SU-DHL-6 (cell line): Measurements from ENCODE around the gene ASCC2.

Experiments used
- H2AFZ ChIP-seq: fragments of 200-600 bp; sonication (generic); 2 replicates; pipeline ENCODE4 v1.6.1; 2014; ENCODE audit warnings: low read depth, mild to moderate bottlenecking, moderate library complexity, mixed read lengths, antibody characterized with exemption, low read length; ENCODE audit not compliant: severe bottlenecking
- H3F3A ChIP-seq: fragments of 200-600 bp; shearing (Covaris generic); 2 replicates; pipeline ENCODE4 v1.6.0; 2016; ENCODE audit warnings: antibody characterized with exemption, mild to moderate bottlenecking; ENCODE audit not compliant: insufficient read depth
- H3K27ac ChIP-seq: fragments of 200-600 bp; sonication (generic); 2 replicates; pipeline ENCODE4 v1.5.1; 2016; ENCODE audit warnings: low read depth, mild to moderate bottlenecking, low read length, moderate library complexity, mixed read lengths
- H3K27me3 ChIP-seq: fragments of 200-600 bp; sonication (generic), shearing (Covaris generic); 2 replicates; pipeline ENCODE4 v1.6.0; 2014; ENCODE audit warnings: mild to moderate bottlenecking, low read length
- H3K36me3 ChIP-seq: fragments of 200-600 bp; sonication (generic); 2 replicates; pipeline ENCODE4 v1.6.1; 2014; ENCODE audit warnings: mild to moderate bottlenecking, low read length, mixed read lengths
- H3K4me2 ChIP-seq: fragments of 300-600, 200-600 bp; shearing (Covaris generic), sonication (generic); 2 replicates; pipeline ENCODE4 v1.6.0; 2014; ENCODE audit warnings: low read length, low read depth, mild to moderate bottlenecking; ENCODE audit not compliant: poor library complexity, severe bottlenecking
- H3K4me3 ChIP-seq: fragments of 200-600 bp; sonication (generic); 2 replicates; pipeline ENCODE4 v1.5.1; 2014; ENCODE audit warnings: antibody characterized with exemption, low read length, mild to moderate bottlenecking, mixed read lengths; ENCODE audit not compliant: insufficient read depth, poor library complexity, severe bottlenecking
- H3K79me2 ChIP-seq: fragments of 200-600 bp; sonication (generic); 2 replicates; pipeline ENCODE4 v1.6.1; 2014; ENCODE audit warnings: mild to moderate bottlenecking, low read length, moderate library complexity; ENCODE audit not compliant: insufficient read depth
- H3K9ac ChIP-seq: fragments of 200-600 bp; sonication (generic); 2 replicates; pipeline ENCODE4 v1.7.0; 2014; ENCODE audit warnings: mild to moderate bottlenecking, low read length
- H3K9me2 ChIP-seq: fragments of 200-600 bp; sonication (generic); replicated peaks from 2 replicates; pipeline ENCODE4 v1.6.1; 2014; ENCODE audit warnings: low read length; ENCODE audit not compliant: insufficient read depth
- H3K9me3 ChIP-seq: fragments of 200-600 bp; sonication (generic); 2 replicates; pipeline ENCODE4 v1.6.1; 2014; ENCODE audit warnings: low read length, mixed read lengths; ENCODE audit not compliant: insufficient read depth
- H4K20me1 ChIP-seq: fragments of 200-600 bp; sonication (generic); 2 replicates; pipeline ENCODE4 v1.6.1; 2014; ENCODE audit warnings: low read depth, mild to moderate bottlenecking, antibody characterized with exemption, low read length, moderate library complexity, mixed read lengths
- EZH2phosphoT487 ChIP-seq: fragments of 200-600 bp; sonication (generic), shearing (Covaris generic); conservative IDR thresholded peaks from 2 replicates; pipeline ENCODE4 v1.6.1; 2018; ENCODE audit warnings: mild to moderate bottlenecking, antibody characterized with exemption, low read length, moderate library complexity, mixed read lengths
- TF ChIP-seq, protein P1 (sequence below): fragments of 200-600 bp; sonication (generic); IDR thresholded peaks from one replicate; pipeline ENCODE4 v1.5.1; 2017; ENCODE audit warnings: antibody characterized with exemption, mild to moderate bottlenecking, low read length, moderate library complexity; ENCODE audit not compliant: insufficient read depth, poor library complexity, severe bottlenecking

Gene ASCC2

DNA sequence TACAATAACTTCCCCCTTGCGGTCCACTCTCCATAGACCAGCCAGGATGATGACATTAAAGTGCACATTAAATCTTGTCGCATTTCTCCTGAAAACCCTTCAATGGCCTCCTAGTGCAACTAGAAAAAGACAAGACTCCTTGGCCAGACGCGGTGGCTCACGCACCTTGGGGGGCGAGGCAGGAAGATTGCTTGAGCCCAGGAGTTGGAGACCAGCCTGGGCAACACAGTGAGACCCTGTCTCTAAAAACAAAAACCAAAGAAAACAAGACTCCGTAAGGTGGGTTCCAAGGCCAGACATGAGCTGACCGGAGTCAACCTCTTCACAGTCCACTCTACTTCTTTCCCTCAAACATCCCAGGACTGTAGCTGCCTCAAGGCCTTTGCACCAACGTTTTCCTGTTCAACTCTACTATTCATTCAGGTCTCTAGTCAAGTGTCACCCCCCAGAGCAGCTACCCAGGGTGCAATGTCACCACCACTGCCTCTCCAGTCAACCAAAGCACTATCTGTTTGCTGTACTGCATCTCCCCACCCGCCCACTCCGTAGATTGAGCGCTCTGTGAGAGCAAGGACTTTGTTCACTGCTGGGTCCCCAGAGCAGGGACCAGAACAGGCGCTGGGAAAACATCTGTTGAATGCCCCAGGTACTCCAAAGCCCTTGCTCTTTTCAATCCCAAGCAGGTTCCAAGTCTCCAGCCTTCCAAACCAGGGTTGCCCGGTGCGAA lies 72.0 kb downstream of the ASCC2 start:
- Histone ChIP-seq H3K4me2 (peak overlapping the region; percentile 69), H3K4me3 (peak overlapping the region; percentile 88), H2AFZ (peak overlapping the region; percentile 72), H3K27me3 (no peaks in the 10 kb centered on the region), H3K79me2 (peaks cover 25% of the 10 kb centered on the region), H3K9ac (peak overlapping the region; percentile 79), H3K9me3 (no peaks in the 10 kb centered on the region), H3K9me2 (no peaks in the 10 kb centered on the region), H4K20me1 (no peaks in the 10 kb centered on the region), H3F3A (no peaks in the 10 kb centered on the region), H3K36me3 (0 out of 2 replicates have a peak, but pooled peaks cover 2% of the 10 kb centered on the region), H3K27ac (peak overlapping the region; percentile 41)
- TF ChIP-seq, protein P1, sequence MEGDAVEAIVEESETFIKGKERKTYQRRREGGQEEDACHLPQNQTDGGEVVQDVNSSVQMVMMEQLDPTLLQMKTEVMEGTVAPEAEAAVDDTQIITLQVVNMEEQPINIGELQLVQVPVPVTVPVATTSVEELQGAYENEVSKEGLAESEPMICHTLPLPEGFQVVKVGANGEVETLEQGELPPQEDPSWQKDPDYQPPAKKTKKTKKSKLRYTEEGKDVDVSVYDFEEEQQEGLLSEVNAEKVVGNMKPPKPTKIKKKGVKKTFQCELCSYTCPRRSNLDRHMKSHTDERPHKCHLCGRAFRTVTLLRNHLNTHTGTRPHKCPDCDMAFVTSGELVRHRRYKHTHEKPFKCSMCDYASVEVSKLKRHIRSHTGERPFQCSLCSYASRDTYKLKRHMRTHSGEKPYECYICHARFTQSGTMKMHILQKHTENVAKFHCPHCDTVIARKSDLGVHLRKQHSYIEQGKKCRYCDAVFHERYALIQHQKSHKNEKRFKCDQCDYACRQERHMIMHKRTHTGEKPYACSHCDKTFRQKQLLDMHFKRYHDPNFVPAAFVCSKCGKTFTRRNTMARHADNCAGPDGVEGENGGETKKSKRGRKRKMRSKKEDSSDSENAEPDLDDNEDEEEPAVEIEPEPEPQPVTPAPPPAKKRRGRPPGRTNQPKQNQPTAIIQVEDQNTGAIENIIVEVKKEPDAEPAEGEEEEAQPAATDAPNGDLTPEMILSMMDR, result no peak
- no peak for TF ChIP-seq EZH2phosphoT487

DNA sequence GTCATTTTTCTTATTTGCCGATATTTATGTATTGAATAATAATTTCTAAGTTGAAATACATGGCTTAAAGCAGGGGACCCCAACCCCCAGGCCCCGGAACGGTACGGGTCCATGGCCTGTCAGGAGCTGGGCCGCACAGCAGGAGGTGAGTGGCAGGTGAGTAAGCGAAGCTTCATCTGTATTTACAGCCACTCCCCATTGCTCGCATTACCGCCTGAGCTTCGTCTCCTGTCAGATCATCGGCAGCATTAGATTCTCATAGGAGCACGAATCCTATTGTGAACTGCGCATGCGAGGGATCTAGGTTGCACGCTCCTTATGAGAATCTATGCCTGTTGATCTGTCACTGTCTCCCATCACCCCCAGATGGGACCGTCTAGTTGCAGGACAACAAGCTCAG lies 75.8 kb downstream of the ASCC2 start:
- no peak overlapping the region for H3K4me2 ChIP-seq
- no peaks in the 10 kb centered on the region for H3K36me3 ChIP-seq
- H3K27ac ChIP-seq, result no peak overlapping the region
- peaks cover 10% of the 10 kb centered on the region; the same call in 1 of the 2 replicates for H3K79me2 ChIP-seq
- no peaks in the 10 kb centered on the region for H3K9me2 ChIP-seq
- TF ChIP-seq EZH2phosphoT487, result no peak
- TF ChIP-seq, protein P1, result no peak
- no peaks in the 10 kb centered on the region for H3F3A ChIP-seq
- H3K27me3 ChIP-seq, result no peaks in the 10 kb centered on the region
- no peak overlapping the region for H3K4me3 ChIP-seq
- H3K9ac ChIP-seq, result no peak overlapping the region
- H3K9me3 ChIP-seq, result no peaks in the 10 kb centered on the region
- no peaks in the 10 kb centered on the region for H4K20me1 ChIP-seq
- no peak overlapping the region for H2AFZ ChIP-seq

DNA sequence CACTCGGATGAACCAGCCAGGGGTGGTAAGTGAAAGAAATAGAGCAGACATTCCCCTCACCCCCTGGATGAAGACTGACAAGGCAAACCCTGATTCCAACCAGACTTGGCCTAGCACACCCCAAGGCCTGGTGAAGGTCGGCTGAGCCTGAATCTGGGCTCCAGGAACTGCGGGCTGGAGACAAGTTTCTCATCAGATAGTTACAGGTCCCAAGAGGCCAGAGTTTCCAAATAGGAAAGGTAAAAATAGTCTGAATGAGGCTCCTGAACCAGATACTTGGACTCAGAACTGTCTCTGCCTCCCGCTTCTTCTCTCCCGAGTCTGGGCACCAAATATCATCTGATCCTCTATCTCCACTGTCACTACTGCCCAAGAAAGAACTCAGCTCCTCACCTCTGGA lies 79.1 kb downstream of the ASCC2 start:
- no peaks in the 10 kb centered on the region for H3K9me2 ChIP-seq
- no peak overlapping the region for H3K9ac ChIP-seq
- no peak for TF ChIP-seq EZH2phosphoT487
- TF ChIP-seq, protein P1, result no peak
- no peaks in the 10 kb centered on the region for H3K79me2 ChIP-seq
- no peaks in the 10 kb centered on the region for H3F3A ChIP-seq
- H4K20me1 ChIP-seq, result no peaks in the 10 kb centered on the region
- no peak overlapping the region for H2AFZ ChIP-seq
- H3K9me3 ChIP-seq, result no peaks in the 10 kb centered on the region
- H3K4me2 ChIP-seq, result no peak overlapping the region
- no peaks in the 10 kb centered on the region for H3K27me3 ChIP-seq
- no peak overlapping the region for H3K4me3 ChIP-seq
- H3K27ac ChIP-seq, result no peak overlapping the region
- H3K36me3 ChIP-seq, result no peaks in the 10 kb centered on the region
